HTERT RPE-1 (cell line): ENCODE data around the gene MAN1B1.
"Not testable (repeated sequence)": the region's sequence is repeated elsewhere in the genome, so short reads cannot be mapped to it uniquely, and the experiment has no call there.

Experiments used
- in situ Hi-C: fragments of 300-500 bp; cut with MboI; formaldehyde crosslinking; loops from 4 replicates; pipeline ENCODE4 v1.14.3; 2020; ENCODE audit warnings: low sequenced_read_pairs

MAN1B1 gene

GRCh38 chr9:137109250-137110146 is 22.7 kb downstream of the MAN1B1 start:
- in situ Hi-C loops: no loop called here

DNA sequence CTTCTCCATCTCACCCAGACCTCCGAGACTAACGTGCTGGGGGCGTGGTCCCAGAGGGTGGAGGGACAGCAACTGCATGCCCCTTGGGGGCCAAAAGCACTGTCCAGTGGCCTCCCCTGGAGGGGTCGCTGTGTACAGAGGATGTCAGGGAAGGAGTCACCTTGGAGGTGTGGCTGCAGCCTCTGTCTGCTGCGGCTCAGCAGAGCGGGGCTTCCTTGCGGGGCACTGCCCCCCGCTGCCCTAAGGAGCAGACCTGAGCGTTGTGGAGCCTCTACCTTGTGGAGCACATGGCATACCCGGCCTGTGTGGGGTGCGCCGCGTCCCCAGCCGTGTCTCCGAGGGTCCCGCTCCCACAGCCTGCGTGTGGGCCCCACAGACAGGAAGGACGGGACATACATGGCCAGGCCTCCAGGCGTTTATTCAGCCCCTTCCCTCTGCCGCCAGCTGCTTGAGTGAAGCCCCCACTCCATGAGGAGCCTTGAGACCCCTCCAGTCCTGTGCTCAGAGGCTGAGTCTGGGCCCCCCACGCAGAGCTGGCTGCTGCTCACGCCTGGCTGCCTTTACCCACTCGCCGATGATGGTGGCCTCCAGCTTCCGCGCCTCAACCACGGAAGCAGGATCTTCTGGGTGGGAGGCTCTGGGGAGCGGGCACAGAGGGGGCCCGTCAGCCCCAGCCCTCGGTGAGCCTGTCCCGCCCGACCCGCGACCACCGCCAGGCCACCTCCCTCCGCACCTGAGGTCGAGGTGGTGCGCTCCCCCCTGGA is 23.5 kb downstream of the MAN1B1 start:
- in situ Hi-C loops: no loop called here

- in situ Hi-C loops: no loop called here
Observed at GRCh38 chr9:137110911-137111787, 24.4 kb downstream of the MAN1B1 start.

- in situ Hi-C loops: no loop called here
Observed at GRCh38 chr9:137111788-137112563, 25.2 kb downstream of the MAN1B1 start.

- in situ Hi-C loops: no loop called here
Observed at GRCh38 chr9:137112564-137113384, 26.0 kb downstream of the MAN1B1 start.

DNA sequence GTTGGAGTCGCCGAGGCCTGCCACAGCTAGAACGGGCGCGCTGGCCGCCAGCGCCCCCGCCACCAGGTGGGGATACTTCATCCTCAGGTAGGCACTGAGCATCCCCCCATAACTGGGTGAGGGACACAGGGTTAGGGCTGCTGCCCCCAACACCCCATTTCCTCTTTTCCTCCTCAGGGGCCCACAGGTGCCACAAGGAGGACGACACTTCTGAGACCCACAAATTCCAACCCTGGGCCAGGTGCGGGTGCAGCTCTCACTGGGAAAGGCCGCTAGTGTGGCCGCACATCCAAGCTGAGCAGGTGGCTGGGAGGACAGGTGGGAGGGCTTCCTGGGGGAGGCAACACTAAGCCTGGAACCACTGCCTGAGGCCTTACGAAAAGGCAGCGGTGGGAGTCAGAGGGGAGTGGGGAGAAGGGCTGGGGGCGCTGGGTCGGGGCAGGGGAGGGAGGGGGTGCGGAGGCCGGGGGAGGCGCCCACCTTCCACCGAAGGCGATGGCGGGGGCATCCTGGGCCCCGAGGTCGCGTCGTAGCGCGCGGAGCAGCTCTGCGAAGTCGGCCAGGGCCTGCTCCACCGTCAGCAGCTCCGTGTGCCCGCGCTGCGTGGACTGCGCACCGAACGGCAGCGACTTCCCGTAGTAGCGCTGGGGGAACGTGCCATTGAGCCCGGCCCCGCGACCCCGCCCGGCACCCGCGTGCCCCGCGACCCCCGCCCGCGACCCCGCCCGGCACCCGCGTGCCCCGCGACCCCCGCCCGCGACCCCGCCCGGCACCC is 26.8 kb downstream of the MAN1B1 start:
- in situ Hi-C loops: no loop called here

DNA sequence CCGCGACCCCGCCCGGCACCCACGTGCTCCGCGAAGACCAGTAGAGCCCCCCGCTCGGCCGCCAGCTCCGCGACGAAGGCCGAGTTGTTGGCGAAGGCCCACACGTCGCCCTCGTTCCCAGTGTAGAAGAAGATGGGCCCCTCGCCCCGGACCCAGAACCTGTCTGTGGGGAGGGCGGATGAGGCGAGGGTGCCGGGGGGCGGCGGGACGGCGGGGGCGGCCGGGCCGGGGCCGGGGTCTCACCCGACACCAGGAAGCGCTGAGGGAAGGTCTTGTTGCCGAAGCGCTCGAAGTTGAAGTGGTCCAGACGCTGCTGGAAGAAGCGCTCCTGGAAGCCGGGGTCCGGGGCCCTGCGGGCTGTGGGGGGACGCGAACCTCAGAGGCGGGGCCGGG is 27.4 kb downstream of the MAN1B1 start:
- in situ Hi-C loops: no loop called here

- in situ Hi-C loops: no loop called here
Observed at GRCh38 chr9:137114613-137115393, 28.0 kb downstream of the MAN1B1 start, which contains the start of gene DPP7. Gene DPP7, minus strand, starts transcription at chr9:137114733. Its CDS starts 20 bp downstream, at chr9:137114713.

DNA sequence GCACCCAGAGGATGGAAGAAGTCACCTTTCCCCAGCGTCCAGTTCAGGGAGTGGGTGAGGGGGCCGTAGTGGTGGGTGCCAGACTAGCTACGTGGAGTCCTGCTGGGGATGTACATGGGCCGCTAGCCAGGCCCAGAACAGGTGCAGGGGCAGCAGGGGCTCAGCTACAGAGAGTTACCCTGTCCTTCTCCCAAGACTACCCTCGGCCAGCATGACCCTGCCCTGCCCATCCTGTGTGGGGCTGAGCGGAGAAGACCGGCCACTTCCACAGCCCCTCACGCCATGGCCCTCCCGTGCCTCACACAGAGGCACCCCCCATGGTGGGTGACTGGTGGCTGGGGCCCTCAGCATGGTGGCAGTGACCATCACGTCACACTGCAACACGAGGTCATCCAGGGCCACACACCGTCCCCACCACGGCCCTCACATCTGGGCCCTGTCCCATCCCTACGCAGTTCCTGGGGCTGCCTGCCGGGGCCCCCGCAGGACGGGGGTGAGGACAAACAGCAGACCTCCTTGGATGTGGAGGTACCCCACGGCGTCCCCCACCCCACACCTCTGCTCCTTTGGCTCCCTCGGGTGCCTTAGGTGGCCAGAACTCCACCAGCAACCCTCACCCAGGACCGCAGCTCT is 28.7 kb downstream of the MAN1B1 start:
- in situ Hi-C loops: no loop called here

DNA sequence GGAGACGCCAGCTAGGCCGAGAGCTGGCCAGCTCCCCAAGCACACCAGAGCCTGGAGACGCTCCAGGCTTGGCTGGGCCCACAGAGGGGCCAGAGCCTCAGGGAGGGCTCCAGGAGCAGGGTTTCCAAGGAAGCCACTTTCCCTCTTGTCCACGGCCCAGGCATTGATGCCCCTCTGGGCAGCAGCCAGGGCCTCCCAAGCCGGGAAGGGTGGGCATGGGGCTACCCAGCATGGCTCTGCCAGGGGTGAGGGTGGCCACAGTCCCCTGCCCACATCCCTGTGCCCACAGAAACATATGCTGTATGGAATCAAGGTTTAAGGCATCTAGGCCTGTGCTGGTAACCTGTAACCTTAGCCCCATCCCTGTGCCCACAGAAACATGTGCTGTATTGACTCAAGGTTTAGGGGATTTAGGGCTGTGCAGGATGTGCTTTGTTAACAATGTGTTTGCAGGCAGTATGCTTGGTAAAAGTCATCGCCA is 29.3 kb downstream of the MAN1B1 start:
- in situ Hi-C loops: no loop called here

DNA sequence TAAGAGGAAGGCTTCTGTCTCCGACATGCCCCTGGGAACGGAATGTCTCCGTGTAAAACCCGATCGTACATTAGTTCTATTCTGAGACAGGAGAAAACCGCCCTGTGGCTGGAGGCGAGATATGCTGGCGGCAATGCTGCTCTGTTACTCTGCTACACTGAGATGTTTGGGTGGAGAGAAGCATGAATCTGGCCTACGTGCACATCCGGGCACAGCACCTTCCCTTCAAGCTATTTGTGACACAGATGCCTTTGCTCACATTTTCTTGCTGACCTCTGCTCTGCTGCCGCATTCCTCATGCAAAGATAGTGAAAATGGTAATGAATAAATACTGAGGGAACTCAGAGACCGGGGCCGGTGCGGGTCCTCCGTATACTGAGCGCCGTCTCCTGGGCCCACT is 29.9 kb downstream of the MAN1B1 start:
- in situ Hi-C loops: no loop called here

DNA sequence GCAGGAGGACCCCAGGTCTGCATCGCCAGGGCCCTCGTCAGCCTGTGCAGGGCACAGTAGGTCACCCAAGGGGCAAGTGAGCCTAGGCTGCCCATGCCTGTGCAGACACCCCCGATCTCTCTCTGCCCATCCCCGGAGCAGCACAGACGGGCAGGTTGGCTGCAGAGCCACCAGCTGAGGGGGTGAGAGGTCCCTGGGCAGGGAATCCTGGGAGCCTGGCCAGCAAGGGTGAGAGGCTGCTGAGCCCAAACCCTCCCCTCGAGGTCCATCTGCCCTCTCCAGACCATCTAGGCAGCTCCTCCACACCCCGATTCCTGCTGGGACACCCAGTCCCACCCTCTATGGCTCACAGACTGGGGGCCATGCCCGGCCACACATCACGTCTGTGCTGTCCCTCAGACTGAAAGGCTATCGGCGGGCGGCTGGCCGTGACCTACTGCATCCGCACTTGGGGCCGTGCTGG is 30.5 kb downstream of the MAN1B1 start:
- in situ Hi-C loops: no loop called here

- in situ Hi-C loops: not testable (repeated sequence)
Observed at GRCh38 chr9:137118092-137118603, 31.4 kb downstream of the MAN1B1 start.

DNA sequence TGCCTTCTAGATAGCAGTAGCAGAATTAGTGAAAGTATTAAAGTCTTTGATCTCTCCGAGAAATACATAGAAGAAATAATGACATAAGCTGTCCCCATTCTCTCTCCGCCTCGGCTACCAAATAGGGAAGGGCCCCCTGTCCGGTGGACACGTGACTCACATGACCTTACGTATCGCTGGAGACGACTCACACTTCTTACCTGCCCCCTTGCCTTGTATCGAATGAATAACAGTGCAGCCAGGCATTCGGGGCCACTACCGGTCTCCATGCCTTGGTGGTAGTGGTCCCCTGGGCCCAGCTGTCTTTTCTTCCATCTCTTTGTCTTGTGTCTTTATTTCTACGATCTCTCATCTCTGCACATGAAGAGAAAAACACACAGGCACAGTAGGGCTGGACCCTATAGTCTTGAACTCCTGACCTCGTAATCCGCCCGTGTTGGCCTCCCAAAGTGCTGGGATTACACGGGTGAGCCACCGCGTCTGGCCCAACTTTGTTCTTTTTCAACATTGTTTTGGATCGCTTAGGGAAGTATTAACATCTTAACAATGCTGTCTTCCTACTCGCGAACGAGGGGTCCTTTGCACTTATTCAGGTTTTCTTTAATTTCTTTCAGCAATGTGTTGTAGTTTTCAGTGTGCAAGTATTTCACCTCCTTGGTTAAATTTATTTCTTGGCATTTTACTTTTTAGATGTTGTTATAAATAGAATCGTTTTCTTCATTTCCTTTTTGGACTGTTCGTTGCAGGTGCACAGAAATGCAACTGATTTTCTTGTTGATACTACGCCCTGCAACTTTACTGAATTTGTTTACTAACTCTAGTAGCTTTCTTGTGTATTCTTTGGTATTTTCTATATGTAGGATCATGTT is 35.4 kb downstream of the MAN1B1 start:
- in situ Hi-C loops: not testable (repeated sequence)

GRCh38 chr9:137122796-137123467 is 36.1 kb downstream of the MAN1B1 start:
- in situ Hi-C loops: not testable (repeated sequence)
